Measurements from ENCODE around the gene IGFBP7.

IGFBP7 gene

GRCh38 chr4:56990109-56990905 lies 119.9 kb downstream of the IGFBP7 start:
- no peak for TF ChIP-seq CTCF (conservative IDR thresholded peaks at IDR 0.05)
- no peak overlapping the region for H3K27ac ChIP-seq

- TF ChIP-seq CTCF (conservative IDR thresholded peaks at IDR 0.05): no peak
- H3K27ac ChIP-seq: no peak overlapping the region
Measured at GRCh38 chr4:56986952-56987351, 123.2 kb downstream of the IGFBP7 start.

GRCh38 chr4:56986192-56986591 lies 124.0 kb downstream of the IGFBP7 start:
- no peak overlapping the region for H3K27ac ChIP-seq
- no peak for TF ChIP-seq CTCF (conservative IDR thresholded peaks at IDR 0.05)

GRCh38 chr4:56981795-56982201 lies 128.4 kb downstream of the IGFBP7 start:
- no peak for TF ChIP-seq CTCF (conservative IDR thresholded peaks at IDR 0.05)
- H3K27ac ChIP-seq: no peak overlapping the region
